Measurements from ENCODE around the gene GAS6.

GRCh38 chr13:113832631-113833030, 31.2 kb downstream of the GAS6 start:
- TF ChIP-seq, protein P1, sequence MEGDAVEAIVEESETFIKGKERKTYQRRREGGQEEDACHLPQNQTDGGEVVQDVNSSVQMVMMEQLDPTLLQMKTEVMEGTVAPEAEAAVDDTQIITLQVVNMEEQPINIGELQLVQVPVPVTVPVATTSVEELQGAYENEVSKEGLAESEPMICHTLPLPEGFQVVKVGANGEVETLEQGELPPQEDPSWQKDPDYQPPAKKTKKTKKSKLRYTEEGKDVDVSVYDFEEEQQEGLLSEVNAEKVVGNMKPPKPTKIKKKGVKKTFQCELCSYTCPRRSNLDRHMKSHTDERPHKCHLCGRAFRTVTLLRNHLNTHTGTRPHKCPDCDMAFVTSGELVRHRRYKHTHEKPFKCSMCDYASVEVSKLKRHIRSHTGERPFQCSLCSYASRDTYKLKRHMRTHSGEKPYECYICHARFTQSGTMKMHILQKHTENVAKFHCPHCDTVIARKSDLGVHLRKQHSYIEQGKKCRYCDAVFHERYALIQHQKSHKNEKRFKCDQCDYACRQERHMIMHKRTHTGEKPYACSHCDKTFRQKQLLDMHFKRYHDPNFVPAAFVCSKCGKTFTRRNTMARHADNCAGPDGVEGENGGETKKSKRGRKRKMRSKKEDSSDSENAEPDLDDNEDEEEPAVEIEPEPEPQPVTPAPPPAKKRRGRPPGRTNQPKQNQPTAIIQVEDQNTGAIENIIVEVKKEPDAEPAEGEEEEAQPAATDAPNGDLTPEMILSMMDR (IDR thresholded peaks at IDR 0.05; ENCODE audit: borderline replicate concordance, extremely low read depth, low read length, poor library complexity, severe bottlenecking) = no peak
- no peak for TF ChIP-seq EZH2 (IDR thresholded peaks at IDR 0.05; ENCODE audit: borderline replicate concordance, low read depth, low read length, severe bottlenecking)

Data from DND-41 (cell line).